GM19467 (cell line): ENCODE data around the gene TPBGL.
A peak's percentile ranks its signal among the peaks of the same experiment; 100 is the strongest.

Source experiments
- ATAC-seq: cut with Tn5 transposase; IDR thresholded peaks from one replicate; pipeline ENCODE4 v1.9.1; 2021; ENCODE audit warnings: mild to moderate bottlenecking, moderate library complexity; ENCODE audit not compliant: unreplicated experiment

TPBGL gene

GRCh38 chr11:75208446-75208845 is 32.1 kb upstream of the TPBGL start:
- ATAC-seq: no peak

DNA sequence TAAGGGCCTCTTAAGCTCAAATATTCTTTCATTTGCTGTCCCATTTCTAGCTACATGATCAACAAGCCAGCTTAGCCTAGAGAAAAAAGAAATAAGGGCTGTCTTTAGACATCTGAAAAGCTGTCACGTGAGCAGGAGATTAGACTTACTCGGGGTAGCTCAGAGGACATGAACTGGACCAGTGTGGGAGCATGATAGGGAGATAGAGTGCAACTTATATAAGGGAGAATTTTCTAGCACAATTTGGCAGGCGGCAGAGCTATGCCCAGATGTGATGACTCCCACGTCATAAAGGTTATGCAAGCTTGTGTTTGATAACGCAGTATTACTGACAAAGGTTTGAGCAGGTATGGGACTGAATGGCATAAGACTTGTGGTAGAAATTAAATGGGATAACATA is 28.2 kb upstream of the TPBGL start:
- ATAC-seq: no peak

DNA sequence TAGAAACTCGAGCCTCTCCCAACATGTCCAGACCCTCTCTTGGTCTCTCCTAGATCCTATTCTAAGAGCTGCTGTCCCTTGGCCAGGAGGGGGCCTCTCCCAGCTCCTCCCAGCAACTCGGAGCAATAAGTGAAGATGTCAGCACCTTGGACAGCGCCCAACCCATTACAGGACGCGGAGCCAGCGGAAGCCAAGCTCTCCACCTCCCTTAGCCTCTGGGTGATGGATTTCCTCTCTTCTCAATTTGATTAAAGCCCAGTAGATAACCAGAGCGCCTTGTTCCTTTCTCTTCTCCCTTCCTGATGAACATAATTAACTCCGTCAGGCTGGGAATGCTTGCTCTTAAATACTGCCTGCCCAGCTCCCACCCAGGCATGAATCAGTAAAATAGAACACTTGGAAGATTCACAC is 26.2 kb upstream of the TPBGL start:
- no peak for ATAC-seq

DNA sequence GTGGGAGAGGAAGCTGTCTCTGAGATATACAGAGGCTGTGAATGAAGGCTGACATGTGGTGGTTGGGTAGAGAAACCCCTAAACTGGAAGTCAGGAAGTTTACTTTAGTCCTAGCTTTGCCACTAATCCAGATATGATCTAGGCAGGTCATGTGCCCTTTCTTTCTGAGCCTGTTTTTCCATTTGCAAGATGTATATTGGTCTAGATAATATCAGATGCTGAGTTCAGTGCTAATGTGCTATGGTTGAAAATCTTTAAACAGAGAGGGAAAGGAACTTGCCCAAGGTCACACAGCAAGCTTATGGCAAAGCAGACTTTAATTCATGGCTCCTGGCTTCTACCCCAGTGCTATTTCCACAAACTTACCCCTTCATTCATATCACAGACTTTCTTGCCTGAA is 25.7 kb upstream of the TPBGL start:
- ATAC-seq: no peak

DNA sequence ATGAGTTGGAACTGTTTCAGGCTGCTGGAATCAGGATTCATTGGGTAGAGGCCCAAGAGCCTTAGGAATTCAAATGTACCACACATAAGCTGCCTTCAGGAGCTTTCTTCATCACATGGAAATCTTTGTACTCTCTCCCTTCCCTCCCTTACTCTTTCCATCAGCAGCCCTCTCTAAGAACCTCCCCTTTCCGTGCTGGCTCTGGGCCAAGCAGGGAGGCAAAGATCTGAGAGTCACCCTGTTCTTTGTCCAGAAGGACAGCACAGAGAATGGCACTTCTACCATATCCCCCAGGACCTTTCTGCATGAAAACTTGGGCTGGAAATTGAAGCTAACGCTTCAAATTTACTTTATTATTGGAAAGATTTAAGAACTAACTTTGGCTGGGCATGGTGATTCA is 20.7 kb upstream of the TPBGL start:
- ATAC-seq: no peak

GRCh38 chr11:75223954-75224643 is 16.5 kb upstream of the TPBGL start:
- ATAC-seq: no peak

DNA sequence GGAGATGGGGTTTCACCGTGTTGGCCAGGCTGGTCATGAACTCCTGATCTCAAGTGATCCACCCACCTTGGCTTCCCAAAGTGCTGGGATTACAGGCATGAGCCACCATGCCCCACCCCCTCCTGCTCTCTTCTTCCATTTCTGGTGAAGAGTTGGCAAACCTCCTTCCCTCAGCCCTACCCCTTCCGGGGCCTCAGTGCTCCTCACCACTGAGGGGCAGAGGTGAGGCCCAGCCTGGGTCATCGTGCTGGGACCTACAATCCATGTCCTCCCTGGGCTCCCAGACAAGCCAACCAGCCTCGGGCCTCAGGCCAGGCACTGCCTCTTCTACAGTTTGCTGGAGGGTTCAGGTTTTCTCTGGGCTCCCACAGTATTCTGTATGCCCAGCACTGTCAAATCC is 14.8 kb upstream of the TPBGL start:
- no peak for ATAC-seq

DNA sequence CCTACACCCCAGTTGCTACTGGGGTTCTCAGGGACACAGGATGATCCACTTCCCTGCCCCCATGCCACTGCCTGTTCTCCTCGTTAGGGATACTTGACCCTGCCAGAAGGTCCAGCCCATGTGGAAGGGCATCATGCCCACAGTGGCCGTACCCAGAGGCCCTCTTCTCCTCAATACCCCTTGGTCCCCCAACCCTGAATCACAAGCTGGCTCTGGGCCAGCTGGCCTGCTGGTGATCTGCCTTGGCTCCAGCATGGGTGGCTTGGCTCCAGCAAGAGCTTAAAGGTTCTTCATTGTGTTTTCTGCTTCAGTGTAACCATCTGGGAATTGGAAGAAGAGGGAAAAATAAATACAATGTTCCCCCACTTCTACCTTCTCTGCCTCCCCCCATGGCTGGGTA is 11.1 kb upstream of the TPBGL start:
- ATAC-seq: no peak

GRCh38 chr11:75230621-75231020 is 10.0 kb upstream of the TPBGL start:
- no peak for ATAC-seq

- no peak for ATAC-seq
Measured at GRCh38 chr11:75233754-75234172, 6.8 kb upstream of the TPBGL start.

DNA sequence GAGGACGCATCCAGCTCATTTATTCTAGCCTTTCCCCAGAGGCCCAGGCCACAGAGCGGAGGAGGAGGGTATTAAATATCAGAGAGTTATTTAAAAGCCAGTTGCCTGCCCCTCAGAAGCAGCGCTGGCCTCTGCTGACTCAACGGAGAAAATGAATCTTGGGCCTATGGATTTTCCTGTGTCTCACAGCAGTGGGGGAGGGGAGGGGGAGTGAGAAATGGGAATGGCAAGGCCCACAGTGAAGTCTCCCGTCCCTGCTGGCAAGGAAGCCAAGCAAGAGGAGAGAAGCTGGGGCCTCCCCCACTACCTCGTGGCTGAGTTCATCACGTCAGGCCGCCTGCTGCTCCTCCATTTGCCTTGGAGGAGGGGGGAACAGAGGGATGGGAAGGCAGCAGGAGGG is 4.5 kb upstream of the TPBGL start:
- ATAC-seq: no peak

- no peak for ATAC-seq
Measured at GRCh38 chr11:75237050-75237449, 3.5 kb upstream of the TPBGL start.

- ATAC-seq: no peak
Measured at GRCh38 chr11:75238595-75239440, 1.8 kb upstream of the TPBGL start.

- no peak for ATAC-seq
Measured at GRCh38 chr11:75239531-75240290, 863 bp upstream of the TPBGL start.

DNA sequence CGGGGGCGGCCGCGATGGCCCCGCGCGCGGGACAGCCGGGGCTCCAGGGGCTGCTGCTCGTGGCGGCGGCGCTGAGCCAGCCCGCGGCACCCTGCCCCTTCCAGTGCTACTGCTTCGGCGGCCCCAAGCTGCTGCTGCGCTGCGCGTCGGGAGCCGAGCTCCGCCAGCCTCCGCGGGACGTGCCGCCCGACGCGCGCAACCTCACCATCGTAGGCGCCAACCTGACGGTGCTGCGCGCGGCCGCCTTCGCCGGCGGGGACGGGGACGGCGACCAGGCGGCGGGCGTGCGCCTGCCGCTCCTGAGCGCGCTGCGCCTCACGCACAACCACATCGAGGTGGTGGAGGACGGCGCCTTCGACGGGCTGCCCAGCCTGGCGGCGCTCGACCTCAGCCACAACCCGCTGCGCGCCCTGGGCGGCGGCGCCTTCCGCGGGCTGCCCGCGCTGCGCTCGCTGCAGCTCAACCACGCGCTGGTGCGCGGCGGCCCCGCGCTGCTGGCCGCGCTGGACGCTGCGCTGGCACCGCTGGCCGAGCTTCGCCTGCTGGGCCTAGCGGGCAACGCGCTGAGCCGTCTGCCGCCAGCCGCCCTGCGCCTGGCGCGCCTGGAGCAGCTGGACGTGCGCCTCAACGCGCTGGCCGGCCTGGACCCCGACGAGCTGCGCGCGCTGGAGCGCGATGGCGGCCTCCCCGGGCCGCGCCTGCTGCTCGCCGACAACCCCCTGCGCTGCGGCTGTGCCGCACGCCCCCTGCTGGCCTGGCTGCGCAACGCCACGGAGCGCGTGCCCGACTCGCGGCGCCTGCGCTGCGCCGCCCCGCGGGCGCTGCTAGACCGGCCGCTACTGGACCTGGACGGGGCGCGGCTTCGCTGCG is 697 bp downstream of the TPBGL start:
- peak; percentile 91 for ATAC-seq

DNA sequence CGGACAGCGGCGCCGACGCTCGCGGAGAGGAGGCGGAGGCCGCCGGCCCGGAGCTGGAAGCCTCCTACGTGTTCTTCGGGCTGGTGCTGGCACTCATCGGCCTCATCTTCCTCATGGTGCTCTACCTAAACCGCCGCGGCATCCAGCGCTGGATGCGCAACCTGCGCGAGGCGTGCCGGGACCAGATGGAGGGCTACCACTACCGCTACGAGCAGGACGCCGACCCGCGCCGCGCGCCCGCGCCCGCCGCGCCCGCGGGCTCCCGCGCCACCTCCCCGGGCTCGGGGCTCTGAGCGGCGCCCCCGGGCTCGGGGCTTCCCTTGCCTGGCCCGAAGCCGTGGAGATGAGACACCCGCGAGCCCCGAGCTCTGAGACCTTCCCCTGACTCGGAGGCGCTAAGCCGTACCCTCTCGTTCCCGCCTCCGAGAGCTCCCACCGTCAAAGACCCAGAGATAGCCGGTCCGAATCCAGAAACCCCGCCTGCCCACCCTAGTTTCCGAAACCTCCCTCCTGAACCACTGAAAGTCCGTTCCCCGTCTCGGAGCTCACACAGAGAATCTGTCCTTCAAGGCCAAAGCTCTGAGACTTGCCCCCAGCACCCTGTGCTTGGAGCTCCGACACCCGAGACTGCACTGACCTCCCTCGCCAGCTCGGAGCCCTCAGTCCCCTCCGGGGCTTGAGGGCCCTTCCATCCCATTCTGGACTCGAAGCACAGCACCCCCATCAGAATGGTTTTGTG is 1.5 kb downstream of the TPBGL start:
- ATAC-seq: no peak

- ATAC-seq: no peak
Measured at GRCh38 chr11:75242722-75243600, 2.4 kb downstream of the TPBGL start.

- no peak for ATAC-seq
Measured at GRCh38 chr11:75244052-75244814, 3.7 kb downstream of the TPBGL start.
